Erythroblast (primary cell): ENCODE data around the gene ZXDC.

ENCODE experiments used
- GATA1 ChIP-seq: IDR thresholded peaks from 2 replicates; pipeline ENCODE4 v1.6.1; 2011; ENCODE audit warnings: low read depth, mild to moderate bottlenecking, control low read depth, low read length, moderate library complexity
- POLR2A ChIP-seq: IDR thresholded peaks from 2 replicates; pipeline ENCODE4 v1.6.1; 2011; ENCODE audit warnings: mild to moderate bottlenecking, low read length

DNA sequence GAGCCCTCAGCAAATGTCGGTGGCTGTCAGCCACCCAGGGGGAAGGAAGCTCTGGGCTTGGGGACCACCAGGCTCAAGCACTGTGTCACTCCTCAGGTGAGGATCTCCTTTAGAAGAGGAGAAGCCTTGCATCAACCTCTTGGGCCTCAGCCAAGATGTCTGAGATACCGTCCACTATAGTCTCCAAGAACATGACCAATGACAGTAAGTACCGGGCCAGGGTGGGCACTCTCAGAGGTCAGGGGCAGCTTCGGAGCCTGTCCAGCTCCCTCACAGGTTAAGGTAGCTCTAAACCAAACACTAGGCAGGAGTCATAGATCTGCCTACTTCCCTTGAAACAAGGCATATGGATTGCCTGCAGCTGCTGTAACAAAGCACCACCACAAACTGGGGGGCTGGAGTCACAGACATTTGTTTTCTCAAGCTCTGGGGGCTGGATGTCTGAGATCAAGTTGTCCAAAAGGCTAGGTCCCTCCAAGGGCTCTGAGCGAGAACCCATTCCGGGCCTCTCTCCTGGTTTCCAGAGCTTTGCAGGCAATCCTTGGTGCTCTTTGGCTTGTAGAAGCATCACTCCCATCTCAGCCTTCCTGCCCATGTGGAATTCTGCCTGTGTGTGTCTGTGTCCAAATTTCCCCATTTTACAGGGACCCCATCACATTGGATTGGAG, 79.7 kb downstream of the ZXDC start:
- TF ChIP-seq POLR2A (no peak), GATA1 (no peak)
